Mesenchymal stem cell (in vitro differentiated cells and primary cell): ENCODE measurements around the gene TTC33.
A peak's percentile ranks its signal among the peaks of the same experiment; 100 is the strongest.

Experiments used
- DNase-seq: peaks from one replicate; pipeline ENCODE4 v3.0.0-alpha.2; 2013
- H2AFZ ChIP-seq: one replicate; pipeline ENCODE4 v1.6.1; 2013; ENCODE audit warnings: low read depth, mild to moderate bottlenecking, control low read depth, inconsistent platforms, low read length, moderate library complexity
- H2AK5ac ChIP-seq: 2 replicates; pipeline ENCODE4 v1.6.1; 2013; ENCODE audit warnings: low read length, moderate library complexity, mild to moderate bottlenecking, inconsistent platforms; ENCODE audit not compliant: severe bottlenecking
- H2BK120ac ChIP-seq: one replicate; pipeline ENCODE4 v1.6.1; 2013; ENCODE audit warnings: low read depth, mild to moderate bottlenecking, inconsistent platforms, low read length, moderate library complexity
- H2BK12ac ChIP-seq, 2 experiments: one replicate each; pipeline ENCODE4 v1.6.1; 2013; ENCODE audit warnings: inconsistent platforms in 2 of 2, low read length in 2 of 2, mild to moderate bottlenecking in 2 of 2, moderate library complexity in 2 of 2, control low read depth in 1 of 2
- H2BK15ac ChIP-seq: one replicate; pipeline ENCODE4 v1.6.1; 2013; ENCODE audit warnings: mild to moderate bottlenecking, low read depth, inconsistent platforms; ENCODE audit not compliant: poor library complexity, severe bottlenecking
- H2BK5ac ChIP-seq: 2 replicates; pipeline ENCODE4 v1.6.1; 2013; ENCODE audit warnings: low read depth, mild to moderate bottlenecking, low read length, control low read depth, inconsistent platforms; ENCODE audit not compliant: poor library complexity, severe bottlenecking
- H3K14ac ChIP-seq, 2 experiments: one replicate each; pipeline ENCODE4 v1.6.1; 2013; ENCODE audit warnings: inconsistent platforms in 2 of 2, low read length in 2 of 2, control low read depth in 1 of 2, mild to moderate bottlenecking in 1 of 2, moderate library complexity in 1 of 2
- H3K18ac ChIP-seq, 2 experiments: one replicate each; pipeline ENCODE4 v1.6.1; 2013; ENCODE audit warnings: inconsistent platforms in 2 of 2, low read length in 2 of 2, control low read depth in 1 of 2, low read depth in 1 of 2, mild to moderate bottlenecking in 1 of 2
- H3K23ac ChIP-seq, 2 experiments: one replicate each; pipeline ENCODE4 v1.6.1; 2013; ENCODE audit warnings: inconsistent platforms in 2 of 2, low read length in 2 of 2, mild to moderate bottlenecking in 2 of 2, moderate library complexity in 2 of 2, control low read depth in 1 of 2
- H3K27ac ChIP-seq: 2 replicates; pipeline ENCODE4 v1.5.1; 2013; ENCODE audit warnings: mild to moderate bottlenecking, moderate library complexity, low read length, control low read depth, inconsistent platforms; ENCODE audit not compliant: poor library complexity, severe bottlenecking
- H3K27me3 ChIP-seq, 2 experiments: 2 replicates each; pipeline versions ENCODE4 v1.6.1 to v1.7.0; 2013; ENCODE audit warnings: low read length in 2 of 2, mild to moderate bottlenecking in 2 of 2, moderate library complexity in 2 of 2, control low read depth in 1 of 2, inconsistent platforms in 1 of 2; ENCODE audit not compliant: control insufficient read depth in 1 of 2, insufficient read depth in 1 of 2
- H3K36me3 ChIP-seq, 2 experiments: 2 replicates each; pipeline versions ENCODE4 v1.6.1 to v1.7.0; 2013; ENCODE audit warnings: low read length in 2 of 2, control low read depth in 1 of 2, inconsistent platforms in 1 of 2, low read depth in 1 of 2, mild to moderate bottlenecking in 1 of 2; ENCODE audit not compliant: insufficient read depth in 2 of 2, control insufficient read depth in 1 of 2
- H3K4ac ChIP-seq, 2 experiments: one replicate each; pipeline ENCODE4 v1.6.1; 2013; ENCODE audit warnings: inconsistent platforms in 2 of 2, low read length in 2 of 2, mild to moderate bottlenecking in 2 of 2, moderate library complexity in 2 of 2, control low read depth in 1 of 2, low read depth in 1 of 2
- H3K4me1 ChIP-seq: 2 replicates; pipeline ENCODE4 v1.6.1; 2013; ENCODE audit warnings: low read depth, low read length, control low read depth; ENCODE audit not compliant: control insufficient read depth, insufficient read depth
- H3K4me2 ChIP-seq: 2 replicates; pipeline ENCODE4 v1.6.1; 2013; ENCODE audit warnings: low read length, mild to moderate bottlenecking, inconsistent platforms; ENCODE audit not compliant: poor library complexity, severe bottlenecking
- H3K4me3 ChIP-seq, 2 experiments: 2 replicates each; pipeline versions ENCODE4 v1.5.1 to v1.7.0; 2013; ENCODE audit warnings: low read length in 2 of 2, mild to moderate bottlenecking in 2 of 2, control low read depth in 1 of 2, low read depth in 1 of 2; ENCODE audit not compliant: insufficient read depth in 1 of 2
- H3K79me1 ChIP-seq: replicated peaks from 2 replicates; pipeline ENCODE4 v1.6.1; 2013; ENCODE audit warnings: mild to moderate bottlenecking, control low read depth, low read length, inconsistent platforms; ENCODE audit not compliant: poor library complexity, severe bottlenecking
- H3K9ac ChIP-seq: 2 replicates; pipeline ENCODE4 v1.7.0; 2013; ENCODE audit warnings: mild to moderate bottlenecking, low read length, moderate library complexity
- H3K9me3 ChIP-seq: 2 replicates; pipeline ENCODE4 v1.7.0; 2013; ENCODE audit warnings: mild to moderate bottlenecking, low read length; ENCODE audit not compliant: control insufficient read depth
- H4K8ac ChIP-seq: one replicate; pipeline ENCODE4 v1.6.1; 2013; ENCODE audit warnings: inconsistent platforms, mild to moderate bottlenecking, low read length, moderate library complexity
- H4K91ac ChIP-seq: one replicate; pipeline ENCODE4 v1.6.1; 2013; ENCODE audit warnings: mild to moderate bottlenecking, low read length, inconsistent platforms
- WGBS: methylation state at CpG from one replicate; pipeline ENCODE4 v1.1.7; 2013; ENCODE audit warnings: mixed read lengths; 5-methylcytosine and 5-hydroxymethylcytosine counted together

Gene TTC33

DNA sequence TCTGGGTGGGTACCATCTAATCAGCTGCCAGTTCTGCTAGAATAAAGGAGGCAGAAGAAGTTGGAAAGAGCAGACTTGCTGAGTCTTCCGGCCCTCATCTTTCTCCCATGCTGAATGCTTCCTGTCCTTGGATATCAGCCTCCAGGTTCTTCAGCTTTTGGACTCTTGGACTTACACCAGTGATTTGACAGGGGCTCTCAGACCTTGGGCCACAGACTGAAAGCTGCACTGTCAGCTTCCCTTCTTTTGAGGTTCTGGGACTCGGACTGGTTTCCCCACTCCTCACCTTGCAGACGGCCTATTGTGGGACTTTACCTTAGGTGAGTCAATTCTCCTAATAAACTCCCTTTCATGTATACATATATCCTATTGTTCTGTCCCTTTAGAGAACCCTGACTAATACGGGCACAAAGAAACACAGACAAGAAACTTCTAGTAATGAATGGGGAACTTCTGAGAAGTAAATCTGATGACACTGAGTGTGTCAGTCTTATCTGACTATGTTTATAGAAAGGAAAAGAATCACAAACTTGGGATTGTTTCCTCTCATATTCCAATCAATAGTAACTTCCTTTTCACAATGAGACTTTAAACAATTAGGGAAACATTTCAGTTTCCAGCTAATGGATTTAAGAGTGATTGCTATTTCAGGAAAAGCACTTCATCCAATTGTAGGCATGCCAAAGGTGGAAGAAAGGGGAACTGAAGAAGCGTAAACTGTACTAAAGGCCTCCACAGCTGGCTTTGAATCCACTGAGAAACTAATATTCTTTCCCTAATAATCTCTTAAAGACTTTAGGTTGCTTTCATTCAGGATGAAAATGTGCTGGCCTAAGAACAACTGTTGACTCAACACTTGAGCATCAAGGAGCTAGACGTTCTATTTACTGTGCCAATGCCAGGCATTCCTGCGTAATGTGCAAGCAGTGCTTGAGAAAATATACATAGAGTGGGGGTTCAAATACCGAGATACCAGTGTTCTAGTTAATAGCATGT is 204.0 kb downstream of the TTC33 start:
- Histone ChIP-seq H4K8ac (no peak overlapping the region), H2AK5ac (peak overlapping the region; percentile 3), H3K14ac (no peak overlapping the region), H4K91ac (no peak overlapping the region), H2BK15ac (no peak overlapping the region), H3K4me1 (peaks cover 3% of the 10 kb centered on the region), H3K27ac (peak overlapping the region; percentile 85), H3K9ac (peak overlapping the region; percentile 56), H2AFZ (peak overlapping the region; percentile 36), H3K23ac (no peak overlapping the region), H3K4me3 (no peak overlapping the region), H3K27me3 (no peaks in the 10 kb centered on the region), H3K18ac (peak overlapping the region in 1 of 2 experiments; percentile 66), H3K36me3 (no peaks in the 10 kb centered on the region), H2BK120ac (peak overlapping the region; percentile 38), H3K79me1 (no peaks in the 10 kb centered on the region), H3K4ac (peak overlapping the region; percentile 22 to 39), H3K4me2 (no peak overlapping the region), H2BK12ac (peak overlapping the region; percentile 71 to 86), H3K9me3 (no peaks in the 10 kb centered on the region), H2BK5ac (no peak overlapping the region)
- peak; percentile 84 for DNase-seq
- WGBS = 48% methylated on average over 4 of the region's 8 CpGs

DNA sequence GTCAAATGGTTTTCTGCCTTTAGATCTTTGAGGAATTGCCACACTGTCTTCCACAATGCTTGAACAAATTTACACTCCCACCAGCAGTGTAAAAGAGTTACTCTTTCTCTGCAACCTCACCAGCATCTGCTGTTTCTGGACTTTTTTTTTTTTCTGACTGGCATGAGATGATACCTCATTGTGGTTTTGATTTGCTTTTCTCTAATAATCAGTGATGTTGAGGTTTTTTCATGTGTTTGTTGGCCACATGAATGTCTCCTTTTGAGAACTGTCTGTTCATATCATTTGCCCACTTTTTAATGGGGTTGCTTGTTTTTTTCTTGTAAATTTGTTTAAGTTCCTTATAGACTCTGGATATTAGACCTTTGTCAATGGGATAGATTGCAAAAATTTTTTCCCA is 205.3 kb downstream of the TTC33 start:
- no peak overlapping the region for H2BK120ac ChIP-seq
- no peak overlapping the region for H3K23ac ChIP-seq
- no peaks in the 10 kb centered on the region for H3K27me3 ChIP-seq
- H3K4me3 ChIP-seq = no peak overlapping the region
- no peak overlapping the region for H4K91ac ChIP-seq
- no peak overlapping the region for H2AK5ac ChIP-seq
- H4K8ac ChIP-seq = no peak overlapping the region
- H3K27ac ChIP-seq = no peak overlapping the region
- H2BK12ac ChIP-seq = no peak overlapping the region
- H3K4ac ChIP-seq = no peak overlapping the region
- H3K9ac ChIP-seq = no peak overlapping the region
- DNase-seq = no peak
- H2BK5ac ChIP-seq = no peak overlapping the region
- H3K9me3 ChIP-seq = no peaks in the 10 kb centered on the region
- no peaks in the 10 kb centered on the region for H3K79me1 ChIP-seq
- no peak overlapping the region for H2BK15ac ChIP-seq
- no peak overlapping the region for H3K4me2 ChIP-seq
- H3K18ac ChIP-seq = no peak overlapping the region
- H2AFZ ChIP-seq = no peak overlapping the region
- H3K36me3 ChIP-seq = no peaks in the 10 kb centered on the region
- peaks cover 3% of the 10 kb centered on the region for H3K4me1 ChIP-seq
- no peak overlapping the region for H3K14ac ChIP-seq

DNA sequence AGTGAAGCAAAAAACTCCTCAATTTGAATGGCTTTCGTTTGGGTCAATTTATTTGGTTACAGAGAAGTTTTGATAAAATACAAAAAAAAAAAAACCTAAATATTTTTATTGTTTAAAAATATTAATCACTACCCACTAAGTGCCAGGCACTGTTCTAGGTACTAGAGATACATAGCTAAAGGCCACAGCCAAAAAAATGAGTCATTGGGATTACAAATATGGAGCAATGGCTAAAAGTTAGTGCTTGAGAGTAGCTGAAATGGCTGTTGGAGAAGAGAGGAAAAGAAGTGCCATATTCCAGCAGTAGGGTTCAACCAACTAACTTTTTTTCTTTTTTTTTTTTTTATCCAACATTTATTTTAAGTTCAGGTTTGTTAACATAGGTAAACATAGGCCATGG is 206.1 kb downstream of the TTC33 start:
- no peak overlapping the region for H2AFZ ChIP-seq
- DNase-seq = no peak
- no peak overlapping the region for H3K4me3 ChIP-seq
- no peaks in the 10 kb centered on the region for H3K79me1 ChIP-seq
- H3K27ac ChIP-seq = no peak overlapping the region
- no peak overlapping the region for H3K18ac ChIP-seq
- no peaks in the 10 kb centered on the region for H3K27me3 ChIP-seq
- H3K9me3 ChIP-seq = no peaks in the 10 kb centered on the region
- no peak overlapping the region for H3K4me2 ChIP-seq
- no peak overlapping the region for H4K91ac ChIP-seq
- peaks cover 3% of the 10 kb centered on the region for H3K4me1 ChIP-seq
- WGBS = no CpG with 5 or more reads among the region's 1 CpG
- no peak overlapping the region for H4K8ac ChIP-seq
- no peak overlapping the region for H3K4ac ChIP-seq
- no peaks in the 10 kb centered on the region for H3K36me3 ChIP-seq
- no peak overlapping the region for H3K9ac ChIP-seq
- no peak overlapping the region for H2BK5ac ChIP-seq
- H2BK120ac ChIP-seq = no peak overlapping the region
- no peak overlapping the region for H2BK12ac ChIP-seq
- no peak overlapping the region for H2AK5ac ChIP-seq
- no peak overlapping the region for H2BK15ac ChIP-seq
- H3K23ac ChIP-seq = no peak overlapping the region
- H3K14ac ChIP-seq = no peak overlapping the region

DNA sequence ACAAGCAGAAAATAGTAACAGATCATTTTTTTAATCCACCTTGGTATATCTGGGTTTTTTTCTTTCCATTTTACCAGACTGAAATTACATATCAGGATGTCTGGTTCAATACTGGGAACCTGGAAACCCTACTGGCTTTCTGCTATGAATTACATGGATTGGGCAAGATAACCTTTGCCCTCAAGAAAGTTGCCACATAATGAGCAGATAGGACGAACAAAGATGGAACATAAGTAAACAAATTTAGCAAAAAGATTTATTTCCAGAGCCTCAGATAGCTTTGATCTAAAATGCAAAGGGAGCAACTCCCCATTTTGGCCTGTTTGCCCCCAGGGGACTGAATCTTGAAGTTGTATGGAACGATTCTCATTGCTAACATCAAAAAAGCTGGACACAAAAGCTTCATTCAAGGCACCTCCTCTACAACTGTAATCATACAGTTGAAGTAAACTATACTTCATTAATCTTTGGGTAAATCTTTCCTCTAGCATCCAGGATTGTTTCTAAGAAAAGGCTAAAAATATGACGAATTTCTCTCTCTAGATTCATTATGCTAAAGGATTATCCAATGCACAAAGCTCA is 207.7 kb downstream of the TTC33 start:
- no peak overlapping the region for H2BK12ac ChIP-seq
- no peak overlapping the region for H3K4ac ChIP-seq
- peaks cover 3% of the 10 kb centered on the region for H3K4me1 ChIP-seq
- no peak overlapping the region for H3K9ac ChIP-seq
- H3K27ac ChIP-seq = no peak overlapping the region
- no peaks in the 10 kb centered on the region for H3K36me3 ChIP-seq
- H3K27me3 ChIP-seq = no peaks in the 10 kb centered on the region
- H3K23ac ChIP-seq = no peak overlapping the region
- no peak overlapping the region for H3K14ac ChIP-seq
- no peak for DNase-seq
- H3K4me2 ChIP-seq = no peak overlapping the region
- no peaks in the 10 kb centered on the region for H3K79me1 ChIP-seq
- no peak overlapping the region for H2BK120ac ChIP-seq
- H2BK5ac ChIP-seq = no peak overlapping the region
- no peak overlapping the region for H3K18ac ChIP-seq
- H3K9me3 ChIP-seq = no peaks in the 10 kb centered on the region
- no peak overlapping the region for H2AFZ ChIP-seq
- no peak overlapping the region for H4K8ac ChIP-seq
- H3K4me3 ChIP-seq = no peak overlapping the region
- H2AK5ac ChIP-seq = no peak overlapping the region
- no peak overlapping the region for H2BK15ac ChIP-seq
- 72% methylated on average over 2 of the region's 3 CpGs for WGBS
- H4K91ac ChIP-seq = no peak overlapping the region
